ENCODE results near the gene TXNDC16.
"Not testable (repeated sequence)": the region's sequence is repeated elsewhere in the genome, so short reads cannot be mapped to it uniquely, and the experiment has no call there.

Gene TXNDC16

GRCh38 chr14:52545584-52546317 lies 6.6 kb downstream of the TXNDC16 start:
- DNase-seq (ENCODE audit: low read depth in 2 of 2): no peak

GRCh38 chr14:52538623-52539022 lies 13.7 kb downstream of the TXNDC16 start:
- no peak for DNase-seq (ENCODE audit: low read depth in 2 of 2)

- no peak for DNase-seq (ENCODE audit: low read depth in 2 of 2)
Observed at GRCh38 chr14:52536269-52536668, 16.0 kb downstream of the TXNDC16 start.

GRCh38 chr14:52531481-52531880 lies 20.8 kb downstream of the TXNDC16 start:
- DNase-seq (ENCODE audit: low read depth in 2 of 2): no peak

GRCh38 chr14:52527052-52527451 lies 25.3 kb downstream of the TXNDC16 start:
- no peak for DNase-seq (ENCODE audit: low read depth in 2 of 2)

GRCh38 chr14:52522581-52523345 lies 29.5 kb downstream of the TXNDC16 start:
- DNase-seq (ENCODE audit: low read depth in 2 of 2): no peak

GRCh38 chr14:52522033-52522432 lies 30.3 kb downstream of the TXNDC16 start:
- no peak for DNase-seq (ENCODE audit: low read depth in 2 of 2)

- DNase-seq (ENCODE audit: low read depth in 2 of 2): no peak
Observed at GRCh38 chr14:52514046-52514811, 38.1 kb downstream of the TXNDC16 start.

- no peak for DNase-seq (ENCODE audit: low read depth in 2 of 2)
Observed at GRCh38 chr14:52513249-52513648, 39.1 kb downstream of the TXNDC16 start.

- DNase-seq (ENCODE audit: low read depth in 2 of 2): no peak
Observed at GRCh38 chr14:52494444-52494843, 57.9 kb downstream of the TXNDC16 start.

- no peak for DNase-seq (ENCODE audit: low read depth in 2 of 2)
Observed at GRCh38 chr14:52485350-52485960, 66.8 kb downstream of the TXNDC16 start.

- no peak for DNase-seq (ENCODE audit: low read depth in 2 of 2)
Observed at GRCh38 chr14:52481864-52482263, 70.4 kb downstream of the TXNDC16 start.

- peak in 1 of 2 experiments; percentile 33 for DNase-seq (ENCODE audit: low read depth in 2 of 2)
Observed at GRCh38 chr14:52473557-52473956, 78.7 kb downstream of the TXNDC16 start.

GRCh38 chr14:52472728-52473127 lies 79.6 kb downstream of the TXNDC16 start:
- no peak for DNase-seq (ENCODE audit: low read depth in 2 of 2)

GRCh38 chr14:52472251-52472650 lies 80.1 kb downstream of the TXNDC16 start:
- DNase-seq (ENCODE audit: low read depth in 2 of 2): not testable (repeated sequence)

GRCh38 chr14:52467515-52468266 lies 84.6 kb downstream of the TXNDC16 start:
- no peak for DNase-seq (ENCODE audit: low read depth in 2 of 2)

GRCh38 chr14:52464175-52464574 lies 88.1 kb downstream of the TXNDC16 start:
- DNase-seq (ENCODE audit: low read depth in 2 of 2): no peak

- DNase-seq (ENCODE audit: low read depth in 2 of 2): no peak
Observed at GRCh38 chr14:52463375-52463774, 88.9 kb downstream of the TXNDC16 start.

GRCh38 chr14:52461721-52462120 lies 90.6 kb downstream of the TXNDC16 start:
- DNase-seq (ENCODE audit: low read depth in 2 of 2): no peak

GRCh38 chr14:52458721-52459085 lies 93.6 kb downstream of the TXNDC16 start:
- DNase-seq (ENCODE audit: low read depth in 2 of 2): no peak

- no peak for DNase-seq (ENCODE audit: low read depth in 2 of 2)
Observed at GRCh38 chr14:52457411-52457810, 94.9 kb downstream of the TXNDC16 start.
